Smooth muscle cell (in vitro differentiated cells): ENCODE measurements around the gene PAX7. TPM values are rescaled to one million over a fixed set of nuclear protein-coding genes. Genes with fewer than 3 reads are reported as not detected.

Source experiments
- DNase-seq: peaks from one replicate; lab custom pipeline; 2025; ENCODE audit not compliant: unreplicated experiment; lab: John Stamatoyannopoulos, UW
- H2AFZ ChIP-seq: fragments of 200-600 bp; sonication (generic); 2 replicates; pipeline ENCODE4 v1.6.0; 2016; ENCODE audit warnings: antibody characterized with exemption, low read depth, mild to moderate bottlenecking
- H3F3A ChIP-seq: fragments of 200-600 bp; sonication (generic); 2 replicates; pipeline ENCODE4 v1.6.0; 2017; ENCODE audit warnings: antibody characterized with exemption, low read depth
- H3K27ac ChIP-seq: fragments of 200-600 bp; sonication (generic); 2 replicates; pipeline ENCODE4 v1.5.1; 2016; ENCODE audit warnings: low read depth, mild to moderate bottlenecking
- H3K27me3 ChIP-seq: fragments of 200-600 bp; sonication (generic); 2 replicates; pipeline ENCODE4 v1.6.1; 2016; ENCODE audit warnings: low read depth, mild to moderate bottlenecking
- H3K36me3 ChIP-seq: fragments of 200-600 bp; sonication (generic); 2 replicates; pipeline ENCODE4 v1.5.1; 2016; ENCODE audit warnings: low read depth
- H3K4me1 ChIP-seq: fragments of 200-600 bp; sonication (generic); 2 replicates; pipeline ENCODE4 v1.5.1; 2016; ENCODE audit warnings: low read depth
- H3K4me2 ChIP-seq: fragments of 200-600 bp; sonication (generic); 2 replicates; pipeline ENCODE4 v1.6.0; 2016; ENCODE audit warnings: mild to moderate bottlenecking
- H3K4me3 ChIP-seq: fragments of 200-600 bp; sonication (generic); 2 replicates; pipeline ENCODE4 v1.5.1; 2016; ENCODE audit warnings: mild to moderate bottlenecking
- H3K79me2 ChIP-seq: fragments of 200-600 bp; sonication (generic); 2 replicates; pipeline ENCODE4 v1.6.0; 2016; ENCODE audit warnings: low read depth, mild to moderate bottlenecking
- H3K9ac ChIP-seq: fragments of 200-600 bp; sonication (generic); 2 replicates; pipeline ENCODE4 v1.6.0; 2016; ENCODE audit warnings: low read depth
- H3K9me3 ChIP-seq: fragments of 200-600 bp; sonication (generic); replicated peaks from 2 replicates; pipeline ENCODE4 v1.5.1; 2016; ENCODE audit warnings: low read depth
- H4K20me1 ChIP-seq: fragments of 200-600 bp; sonication (generic); 2 replicates; pipeline ENCODE4 v1.6.0; 2016; ENCODE audit warnings: low read depth
- CTCF ChIP-seq: fragments of 200-600 bp; sonication (generic); IDR thresholded peaks from 2 replicates; pipeline ENCODE4 v1.5.1; 2017; ENCODE audit warnings: borderline replicate concordance, mild to moderate bottlenecking, antibody characterized with exemption; ENCODE audit not compliant: insufficient read depth, poor library complexity, severe bottlenecking
- WGBS: methylation state at CpG from one replicate; pipeline ENCODE4 v1.1.7; 2016; ENCODE audit warnings: low lambda C conversion rate; 5-methylcytosine and 5-hydroxymethylcytosine counted together
- polyA plus RNA-seq: library from polyadenylated mRNA; unstranded; fragments of >200 nt; fragmentation: Nextera tagmentation; extraction: Ambion mirVana; gene quantifications from 2 replicates; pipeline ENCODE4 v1.2.1, GENCODE V29; 2016
- total RNA-seq: library from RNA; depleted of rRNA; stranded (reverse); fragments of >200 nt; gene quantifications from 2 replicates; pipeline ENCODE4 v1.2.3, GENCODE V29; 2014

Gene PAX7
- total and polyA plus RNA-seq, 2 experiments from 2014 or later = not detected

- no peak overlapping the region for H3K27ac ChIP-seq
- H3F3A ChIP-seq = no peaks in the 10 kb centered on the region
- no peak for TF ChIP-seq CTCF
- H3K4me1 ChIP-seq = no peaks in the 10 kb centered on the region
- H3K4me3 ChIP-seq = no peak overlapping the region
- H2AFZ ChIP-seq = no peak overlapping the region
- H4K20me1 ChIP-seq = no peaks in the 10 kb centered on the region
- DNase-seq = no peak
- H3K79me2 ChIP-seq = no peaks in the 10 kb centered on the region
- no peak overlapping the region for H3K4me2 ChIP-seq
- no peak overlapping the region for H3K9ac ChIP-seq
- peaks cover 26% of the 10 kb centered on the region for H3K27me3 ChIP-seq
- H3K9me3 ChIP-seq = no peaks in the 10 kb centered on the region
- WGBS = 81% methylated on average over 3 of the region's 3 CpGs
- no peaks in the 10 kb centered on the region for H3K36me3 ChIP-seq
These were observed 108.0 kb downstream of the PAX7 start for GRCh38 chr1:18738617-18739016.

- H3K4me1 ChIP-seq = no peaks in the 10 kb centered on the region
- H3K36me3 ChIP-seq = no peaks in the 10 kb centered on the region
- peaks cover 26% of the 10 kb centered on the region for H3K27me3 ChIP-seq
- no peak overlapping the region for H2AFZ ChIP-seq
- 86% methylated on average over 6 of the region's 6 CpGs for WGBS
- H3K4me3 ChIP-seq = no peak overlapping the region
- no peaks in the 10 kb centered on the region for H3K79me2 ChIP-seq
- no peaks in the 10 kb centered on the region for H3K9me3 ChIP-seq
- no peaks in the 10 kb centered on the region for H3F3A ChIP-seq
- H3K4me2 ChIP-seq = no peak overlapping the region
- no peak for DNase-seq
- no peak for TF ChIP-seq CTCF
- no peak overlapping the region for H3K9ac ChIP-seq
- no peak overlapping the region for H3K27ac ChIP-seq
- H4K20me1 ChIP-seq = no peaks in the 10 kb centered on the region
These were observed 108.8 kb downstream of the PAX7 start for GRCh38 chr1:18739408-18739807.

GRCh38 chr1:18739897-18740296 lies 109.3 kb downstream of the PAX7 start:
- H3K36me3 ChIP-seq = no peaks in the 10 kb centered on the region
- H3K4me3 ChIP-seq = no peak overlapping the region
- peaks cover 22% of the 10 kb centered on the region for H3K27me3 ChIP-seq
- H4K20me1 ChIP-seq = no peaks in the 10 kb centered on the region
- no peak overlapping the region for H3K27ac ChIP-seq
- WGBS = 88% methylated on average over 15 of the region's 15 CpGs
- no peak overlapping the region for H2AFZ ChIP-seq
- no peaks in the 10 kb centered on the region for H3K9me3 ChIP-seq
- DNase-seq = no peak
- H3K9ac ChIP-seq = no peak overlapping the region
- H3K79me2 ChIP-seq = no peaks in the 10 kb centered on the region
- H3K4me1 ChIP-seq = no peaks in the 10 kb centered on the region
- no peaks in the 10 kb centered on the region for H3F3A ChIP-seq
- H3K4me2 ChIP-seq = no peak overlapping the region
- no peak for TF ChIP-seq CTCF

GRCh38 chr1:18740617-18741016 lies 110.0 kb downstream of the PAX7 start:
- Histone ChIP-seq H3K9ac (no peak overlapping the region), H3F3A (no peaks in the 10 kb centered on the region), H4K20me1 (no peaks in the 10 kb centered on the region), H3K4me2 (no peak overlapping the region), H3K4me3 (no peak overlapping the region), H3K36me3 (no peaks in the 10 kb centered on the region), H3K4me1 (no peaks in the 10 kb centered on the region), H3K27me3 (peaks cover 22% of the 10 kb centered on the region), H3K9me3 (no peaks in the 10 kb centered on the region), H2AFZ (no peak overlapping the region), H3K79me2 (no peaks in the 10 kb centered on the region), H3K27ac (no peak overlapping the region)
- 63% methylated on average over 1 of the region's 1 CpG for WGBS
- no peak for DNase-seq
- no peak for TF ChIP-seq CTCF
